GM12801 (cell line): ENCODE results near the gene PHLDA2.

ENCODE experiments used
- CTCF ChIP-seq: IDR thresholded peaks from one replicate; pipeline ENCODE4 v1.5.1; 2011; ENCODE audit warnings: control low read depth; ENCODE audit not compliant: insufficient read length; ENCODE audit errors: extremely low read depth

Gene PHLDA2

GRCh38 chr11:2929950-2930703 is 907 bp upstream of the PHLDA2 start:
- TF ChIP-seq CTCF, result no peak

GRCh38 chr11:2929531-2929949 is 320 bp upstream of the PHLDA2 start:
- no peak for TF ChIP-seq CTCF

- TF ChIP-seq CTCF, result no peak
These were observed 1.2 kb downstream of the PHLDA2 start for GRCh38 chr11:2927851-2928604.

- no peak for TF ChIP-seq CTCF
These were observed 2.0 kb downstream of the PHLDA2 start for GRCh38 chr11:2927121-2927800.

GRCh38 chr11:2926611-2927051 is 2.6 kb downstream of the PHLDA2 start:
- TF ChIP-seq CTCF, result no peak

- no peak for TF ChIP-seq CTCF
These were observed 4.2 kb downstream of the PHLDA2 start for GRCh38 chr11:2924821-2925675.
